H1 (cell line): ENCODE measurements around the gene MX1. TPM values are rescaled to one million over a fixed set of nuclear protein-coding genes. Genes with fewer than 3 reads are reported as not detected.

Experiments
- CTCF ChIA-PET: fragments of 300-600 bp; sonication (Branson Sonifier 250); formaldehyde crosslinking; loops from one replicate; lab custom pipeline; 2021; ENCODE audit not compliant: partially characterized antibody; lab: Charles Lee
- POLR2A ChIA-PET: fragments of 300-600 bp; sonication (Branson Sonifier 250); formaldehyde crosslinking; loops from one replicate; lab custom pipeline; 2021; ENCODE audit warnings: inconsistent platforms; ENCODE audit not compliant: partially characterized antibody; lab: Charles Lee
- DNase-seq, 2 experiments: peaks; one replicate each; pipeline versions ENCODE4 v3.0.0 to v3.0.0-alpha.2; 2010 to 2022; ENCODE audit warnings: low spot score in 2 of 2, low read depth in 1 of 2, mixed read lengths in 1 of 2
- FAIRE-seq: peaks from 2 replicates; lab custom pipeline; 2011; peaks lifted over from hg19 to GRCh38; lab: Jason Lieb, UNC
- H2AFZ ChIP-seq: 2 replicates; pipeline ENCODE4 v1.8.1; 2012; ENCODE audit warnings: low read length, inconsistent platforms
- H2AK5ac ChIP-seq: 2 replicates; pipeline ENCODE4 v1.6.1; 2013; ENCODE audit warnings: low read depth, low read length
- H2BK120ac ChIP-seq: replicated peaks from 2 replicates; pipeline ENCODE3; 2013; ENCODE audit warnings: low read depth, low read length, inconsistent platforms
- H2BK12ac ChIP-seq: 2 replicates; pipeline ENCODE4 v1.6.1; 2013; ENCODE audit warnings: low read depth, low read length
- H2BK15ac ChIP-seq: 2 replicates; pipeline ENCODE4 v1.6.1; 2013; ENCODE audit warnings: low read length
- H2BK20ac ChIP-seq: 2 replicates; pipeline ENCODE4 v1.6.1; 2013; ENCODE audit warnings: low read length
- H2BK5ac ChIP-seq: 2 replicates; pipeline ENCODE4 v1.6.1; 2013; ENCODE audit warnings: low read depth, low read length
- H3K14ac ChIP-seq: 2 replicates; pipeline ENCODE4 v1.6.1; 2013; ENCODE audit warnings: inconsistent platforms; ENCODE audit not compliant: insufficient read length
- H3K18ac ChIP-seq: 2 replicates; pipeline ENCODE4 v1.6.1; 2013; ENCODE audit warnings: low read length; ENCODE audit errors: extremely low read depth
- H3K23ac ChIP-seq: 2 replicates; pipeline ENCODE4 v1.6.1; 2013; ENCODE audit warnings: inconsistent platforms; ENCODE audit not compliant: insufficient read length
- H3K23me2 ChIP-seq: 2 replicates; pipeline ENCODE4 v1.6.1; 2013; ENCODE audit warnings: low read depth, low read length
- H3K27ac ChIP-seq: 2 replicates; pipeline ENCODE4 v1.6.1; 2011; ENCODE audit warnings: low read depth, low read length, inconsistent platforms
- H3K27me3 ChIP-seq, 4 experiments: replicated peaks in 1 of 4; 1 replicate in 1 of 4; 2 replicates in 3 of 4; pipeline versions ENCODE4 v1.6.1 to v1.8.1; 2011 to 2013; ENCODE audit warnings: low read length in 3 of 4, mild to moderate bottlenecking in 3 of 4, inconsistent platforms in 2 of 4, mixed read lengths in 2 of 4, moderate library complexity in 1 of 4; ENCODE audit not compliant: control insufficient read depth in 3 of 4, insufficient read depth in 3 of 4; ENCODE audit errors: extremely low read depth in 1 of 4
- H3K36me3 ChIP-seq, 4 experiments: 2 replicates each; pipeline versions ENCODE4 v1.6.1 to v1.8.1; 2011 to 2013; ENCODE audit warnings: mild to moderate bottlenecking in 4 of 4, low read length in 3 of 4, moderate library complexity in 2 of 4, control low read depth in 1 of 4, inconsistent platforms in 1 of 4; ENCODE audit not compliant: insufficient read depth in 4 of 4, control insufficient read depth in 2 of 4
- H3K4ac ChIP-seq: replicated peaks from 2 replicates; pipeline ENCODE3; 2013; ENCODE audit warnings: low read length, low read depth, mixed read lengths, inconsistent platforms; ENCODE audit not compliant: insufficient read length
- H3K4me1 ChIP-seq, 4 experiments: replicated peaks in 1 of 4; 1 replicate in 1 of 4; 2 replicates in 3 of 4; pipeline versions ENCODE4 v1.6.1 to v1.8.1; 2011 to 2013; ENCODE audit warnings: low read length in 3 of 4, inconsistent platforms in 2 of 4, mixed read lengths in 1 of 4; ENCODE audit not compliant: insufficient read depth in 4 of 4, control insufficient read depth in 3 of 4
- H3K4me2 ChIP-seq, 2 experiments: 2 replicates each; pipeline versions ENCODE4 v1.6.1 to v1.8.1; 2011 to 2013; ENCODE audit warnings: low read depth in 2 of 2, low read length in 2 of 2, control low read depth in 1 of 2, inconsistent platforms in 1 of 2, mild to moderate bottlenecking in 1 of 2; ENCODE audit not compliant: insufficient read depth in 1 of 2
- H3K4me3 ChIP-seq, 4 experiments: fragments of 200-600, 300-600 bp in 1 of 4; sonication (generic), shearing (Covaris generic), sonication (Bioruptor Twin) in 1 of 4; 2 replicates each; pipeline versions ENCODE4 v1.5.1 to v1.8.1; 2011 to 2016; ENCODE audit warnings: low read length in 4 of 4, low read depth in 3 of 4, control low read depth in 2 of 4, inconsistent platforms in 2 of 4, mild to moderate bottlenecking in 2 of 4, mixed read lengths in 1 of 4, moderate library complexity in 1 of 4; ENCODE audit not compliant: insufficient read depth in 2 of 4; ENCODE audit errors: extremely low read depth in 1 of 4
- H3K56ac ChIP-seq: replicated peaks from 2 replicates; pipeline ENCODE3; 2013; ENCODE audit warnings: low read depth, mild to moderate bottlenecking, mixed read lengths, low read length, inconsistent platforms; ENCODE audit not compliant: insufficient read length
- H3K79me1 ChIP-seq: 2 replicates; pipeline ENCODE4 v1.6.1; 2013; ENCODE audit warnings: low read depth, low read length, control low read depth
- H3K79me2 ChIP-seq, 2 experiments: 2 replicates each; pipeline versions ENCODE4 v1.6.1 to v1.8.1; 2012 to 2013; ENCODE audit warnings: low read length in 2 of 2, mild to moderate bottlenecking in 2 of 2, inconsistent platforms in 1 of 2; ENCODE audit not compliant: insufficient read depth in 2 of 2, control insufficient read depth in 1 of 2
- H3K9ac ChIP-seq, 4 experiments: replicated peaks in 1 of 4; 1 replicate in 1 of 4; 2 replicates in 3 of 4; pipeline versions ENCODE4 v1.6.1 to v1.8.1; 2011 to 2013; ENCODE audit warnings: low read depth in 3 of 4, low read length in 3 of 4, control low read depth in 2 of 4, mild to moderate bottlenecking in 2 of 4, moderate library complexity in 2 of 4, inconsistent platforms in 1 of 4; ENCODE audit errors: extremely low read depth in 1 of 4
- H3K9me3 ChIP-seq, 2 experiments: 2 replicates each; pipeline versions ENCODE4 v1.6.1 to v1.8.1; 2012 to 2013; ENCODE audit warnings: mild to moderate bottlenecking in 2 of 2, moderate library complexity in 2 of 2, control low read depth in 1 of 2, inconsistent platforms in 1 of 2, low read depth in 1 of 2, low read length in 1 of 2, mixed read lengths in 1 of 2; ENCODE audit not compliant: insufficient read depth in 2 of 2
- H4K20me1 ChIP-seq, 2 experiments: replicated peaks in 1 of 2; 2 replicates each; pipeline versions ENCODE3 to v1.8.1; 2011 to 2013; ENCODE audit warnings: inconsistent platforms in 2 of 2, low read length in 2 of 2, mild to moderate bottlenecking in 1 of 2; ENCODE audit not compliant: insufficient read depth in 2 of 2, control insufficient read depth in 1 of 2
- H4K5ac ChIP-seq: 2 replicates; pipeline ENCODE4 v1.6.1; 2013; ENCODE audit warnings: low read length, low read depth, mixed read lengths, inconsistent platforms; ENCODE audit not compliant: insufficient read length
- H4K8ac ChIP-seq: 2 replicates; pipeline ENCODE4 v1.8.0; 2013; ENCODE audit warnings: mild to moderate bottlenecking, moderate library complexity, low read length, inconsistent platforms; ENCODE audit not compliant: insufficient read depth; ENCODE audit errors: extremely low read depth
- H4K91ac ChIP-seq: replicated peaks from 2 replicates; pipeline ENCODE3; 2013; ENCODE audit warnings: low read length, mixed read lengths, inconsistent platforms; ENCODE audit not compliant: insufficient read length
- ASH2L ChIP-seq: fragments of 200-600, 300-600 bp; sonication (generic); IDR thresholded peaks from one replicate; pipeline ENCODE4 v1.7.1; 2017; ENCODE audit warnings: low read length
- EP300 ChIP-seq, 2 experiments: IDR thresholded peaks; 1 replicate in 1 of 2; 2 replicates in 1 of 2; pipeline ENCODE4 v1.6.1; 2011 to 2012; ENCODE audit warnings: low read depth in 2 of 2, low read length in 2 of 2, mild to moderate bottlenecking in 2 of 2, borderline replicate concordance in 1 of 2, inconsistent platforms in 1 of 2, moderate library complexity in 1 of 2
- JUN ChIP-seq: IDR thresholded peaks from 2 replicates; pipeline ENCODE4 v1.6.1; 2011; ENCODE audit warnings: low read depth, mild to moderate bottlenecking, improper control_type of control experiment, low read length
- JUND ChIP-seq: IDR thresholded peaks from 2 replicates; pipeline ENCODE4 v1.6.1; 2011; ENCODE audit warnings: mild to moderate bottlenecking, improper control_type of control experiment, low read length
- MAFK ChIP-seq: IDR thresholded peaks from 2 replicates; pipeline ENCODE4 v1.6.1; 2012; ENCODE audit warnings: low read depth, mild to moderate bottlenecking, improper control_type of control experiment, low read length
- PHF8 ChIP-seq: fragments of 200-600 bp; sonication (generic); conservative IDR thresholded peaks from 2 replicates; pipeline ENCODE4 v1.7.1; 2012; ENCODE audit warnings: low read depth, mild to moderate bottlenecking, inconsistent platforms, low read length, moderate library complexity
- SIN3A ChIP-seq, 2 experiments: IDR thresholded peaks in 1 of 2; conservative IDR thresholded peaks in 1 of 2; 2 replicates each; pipeline ENCODE4 v1.6.1; 2011 to 2012; ENCODE audit warnings: low read length in 2 of 2, improper control_type of control experiment in 1 of 2, low read depth in 1 of 2, mild to moderate bottlenecking in 1 of 2
- SP1 ChIP-seq: IDR thresholded peaks from 2 replicates; pipeline ENCODE4 v1.6.1; 2011; ENCODE audit warnings: low read depth, low read length
- SUZ12 ChIP-seq: fragments of 200-600 bp; sonication (generic); IDR thresholded peaks from 2 replicates; pipeline ENCODE4 v1.6.1; 2012; ENCODE audit warnings: mild to moderate bottlenecking, inconsistent platforms, low read length, moderate library complexity, mixed read lengths
- WGBS, 2 experiments: shearing (Covaris generic) in 1 of 2; methylation state at CpG; one replicate each; pipeline versions ENCODE4 v1.1.6 to v1.1.7; 2013 to 2015; ENCODE audit warnings: low lambda C conversion rate in 2 of 2, mixed read lengths in 2 of 2, inconsistent platforms in 1 of 2, low coverage in 1 of 2, missing lambda C conversion rate in 1 of 2; ENCODE audit not compliant: insufficient replicate concordance in 2 of 2, insufficient coverage in 1 of 2, insufficient read length in 1 of 2; ENCODE audit errors: extremely low coverage in 1 of 2, missing lambda C conversion rate in 1 of 2; 5-methylcytosine and 5-hydroxymethylcytosine counted together
- polyA plus RNA-seq, 7 experiments: library from polyadenylated mRNA; depleted of rRNA in 3 of 7; stranded (reverse) in 5 of 7; unstranded in 2 of 7; fragments of >200 nt in 5 of 7; fragments of 200-250 nt in 2 of 7; gene quantifications; 1 replicate in 5 of 7; 2 replicates in 1 of 7; 4 replicates in 1 of 7; pipeline versions ENCODE4 v1.2.1 to v1.2.3, GENCODE V29; 2011 to 2013; ENCODE audit warnings: missing spikeins in 2 of 7, mixed read lengths in 2 of 7
- total RNA-seq: library from RNA; stranded (reverse); fragmentation: NEBNext Ultra II Directional; extraction: Animal tissue kit (Norgen Biotek cat#: 25700); gene quantifications from 2 replicates; pipeline ENCODE4 v1.2.1, GENCODE V29; 2021
- TF ChIP-seq, protein P1 (sequence below): IDR thresholded peaks from 2 replicates; pipeline ENCODE4 v1.6.1; 2012; ENCODE audit warnings: inconsistent platforms

The MX1 gene
- total and polyA plus RNA-seq, 2 of the 8 experiments (the other 6 are each of a cell fraction or from before 2014, with no cell fraction given), result 3.8 to 5.7 TPM

GRCh38 chr21:41419921-41420862 is 5.8 kb upstream of the MX1 start:
- peak overlapping the region; percentile 36; the same call in 1 of the 2 replicates for H2AFZ ChIP-seq
- CTCF ChIA-PET, result interaction anchor here (0.7 kb wide), 1 partner anchor 9 kb away, joined by 3 read pairs; no protein-coding TSS in a partner anchor
- peak overlapping the region; percentile 86; the same call in 1 of the 2 replicates for H2BK20ac ChIP-seq
- H2BK120ac ChIP-seq, result peak overlapping the region; percentile 28
- H3K18ac ChIP-seq, result peak overlapping the region; percentile 48
- H4K5ac ChIP-seq, result no peak overlapping the region
- H4K20me1 ChIP-seq, result no peaks in the 10 kb centered on the region
- no peaks in the 10 kb centered on the region for H3K79me2 ChIP-seq
- no peak overlapping the region for H3K14ac ChIP-seq
- peak overlapping the region; percentile 85 for H3K4ac ChIP-seq
- no peak overlapping the region for H3K23ac ChIP-seq
- no peak overlapping the region for H3K27ac ChIP-seq
- POLR2A ChIA-PET, result no interaction called here
- no peaks in the 10 kb centered on the region; a peak in 2 of 4 replicates for H3K9me3 ChIP-seq
- H3K56ac ChIP-seq, result peak overlapping the region; percentile 30
- peak overlapping the region; percentile 76 to 89 for H3K4me2 ChIP-seq
- H2BK12ac ChIP-seq, result peak overlapping the region; percentile 84
- H3K4me1 ChIP-seq, result peaks cover 9 to 15% (median 11%) of the 10 kb centered on the region in 4 experiments; a peak in 6 of 7 replicates
- 21% methylated on average over 26 of the region's 54 CpGs; no CpG with 5 or more reads in 1 of the 2 experiments for WGBS, 2 experiments
- peak overlapping the region; percentile 88 for H4K91ac ChIP-seq
- H3K23me2 ChIP-seq, result peaks cover 6% of the 10 kb centered on the region; the same call in 1 of the 2 replicates
- no peaks in the 10 kb centered on the region for H3K36me3 ChIP-seq
- H2BK5ac ChIP-seq, result peak overlapping the region; percentile 71; the same call in 1 of the 2 replicates
- H3K9ac ChIP-seq, result peak overlapping the region in 1 of 4 experiments; percentile 20; a peak in 3 of 7 replicates
- H2BK15ac ChIP-seq, result no peak overlapping the region
- H3K4me3 ChIP-seq, result peak overlapping the region; percentile 39 to 61 (median 46)
- H4K8ac ChIP-seq, result peak overlapping the region; percentile 85
- no peak for FAIRE-seq
- H2AK5ac ChIP-seq, result no peak overlapping the region
- no peaks in the 10 kb centered on the region for H3K79me1 ChIP-seq
- peaks cover 0 to 9% (median 6%) of the 10 kb centered on the region in 4 experiments; a peak in 4 of 7 replicates for H3K27me3 ChIP-seq
- peak; percentile 46 to 72 for DNase-seq
- TF ChIP-seq SIN3A (conservative IDR thresholded peaks at IDR 0.05 in 1 of 2, IDR thresholded peaks at IDR 0.05 in 1 of 2; ENCODE audit: low read depth in 1 of 2, low read length in 2 of 2), result no peak
- TF ChIP-seq JUND, result 0 out of 2 replicates have a peak, but pooled peaks have one; percentile 15
- peak in 1 of 2 experiments; percentile 98; a peak in 1 of 3 replicates for TF ChIP-seq EP300 (IDR thresholded peaks at IDR 0.05; ENCODE audit: borderline replicate concordance in 1 of 2, low read depth in 2 of 2, low read length in 2 of 2)
- TF ChIP-seq MAFK, result no peak
- TF ChIP-seq PHF8, result peak; percentile 31; the same call in 1 of the 2 replicates
- TF ChIP-seq SUZ12, result no peak
- 0 out of 2 replicates have a peak, but pooled peaks have one; percentile 26 for TF ChIP-seq SP1
- peak; percentile 53 for TF ChIP-seq ASH2L
- TF ChIP-seq JUN, result no peak
- TF ChIP-seq, protein P1, sequence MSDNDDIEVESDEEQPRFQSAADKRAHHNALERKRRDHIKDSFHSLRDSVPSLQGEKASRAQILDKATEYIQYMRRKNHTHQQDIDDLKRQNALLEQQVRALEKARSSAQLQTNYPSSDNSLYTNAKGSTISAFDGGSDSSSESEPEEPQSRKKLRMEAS, result no peak
